Keratinocyte (primary cell): ENCODE data around the gene COX4I2.

Experiments
- CTCF ChIP-seq, 3 experiments: IDR thresholded peaks in 1 of 3; conservative IDR thresholded peaks in 1 of 3; optimal IDR thresholded peaks in 1 of 3; 2 replicates in 2 of 3; 3 replicates in 1 of 3; pipeline versions ENCODE3 to v1.5.1; 2011; ENCODE audit warnings: low read length in 3 of 3, mild to moderate bottlenecking in 3 of 3, moderate library complexity in 2 of 3, control low read depth in 1 of 3, inconsistent platforms in 1 of 3; ENCODE audit not compliant: insufficient read depth in 2 of 3; ENCODE audit errors: extremely low read depth in 1 of 3
- EZH2 ChIP-seq: IDR thresholded peaks from one replicate; pipeline ENCODE4 v1.6.1; 2012; ENCODE audit warnings: inconsistent platforms, mild to moderate bottlenecking, low read length, moderate library complexity

GRCh38 chr20:31643522-31643921 lies 5.8 kb downstream of the COX4I2 start:
- TF ChIP-seq CTCF (optimal IDR thresholded peaks at IDR 0.05 in 1 of 3, IDR thresholded peaks at IDR 0.05 in 1 of 3, conservative IDR thresholded peaks at IDR 0.05 in 1 of 3; ENCODE audit: extremely low read depth in 1 of 3, insufficient read depth in 2 of 3, low read length in 3 of 3) (no peak), EZH2 (no peak)
